CD14-positive monocyte (primary cell): ENCODE data around the gene MADCAM1. TPM values are rescaled to one million over a fixed set of nuclear protein-coding genes. Genes with fewer than 3 reads are reported as not detected.
A peak's percentile ranks its signal among the peaks of the same experiment; 100 is the strongest.

Source experiments
- DNase-seq, 3 donors: peaks; one replicate each; pipeline ENCODE4 v3.0.0-alpha.2; 2011 to 2022
- H2AFZ ChIP-seq: 2 replicates; pipeline ENCODE4 v1.6.0; 2012; ENCODE audit warnings: mild to moderate bottlenecking, low read depth, low read length, inconsistent platforms; ENCODE audit not compliant: insufficient read depth, poor library complexity, severe bottlenecking
- H3K27ac ChIP-seq, 2 donors: 1 replicate in 1 of 2; 2 replicates in 1 of 2; pipeline ENCODE4 v1.5.1; 2012 to 2013; ENCODE audit warnings: low read length in 2 of 2, control low read depth in 1 of 2, inconsistent platforms in 1 of 2, low read depth in 1 of 2, mild to moderate bottlenecking in 1 of 2
- H3K27me3 ChIP-seq, 2 donors: one replicate each; pipeline versions ENCODE4 v1.6.0 to v1.6.1; 2011 to 2013; ENCODE audit warnings: low read length in 2 of 2; ENCODE audit not compliant: control insufficient read depth in 2 of 2, insufficient read depth in 2 of 2
- H3K36me3 ChIP-seq, 2 donors: replicated peaks in 1 of 2; 1 replicate in 1 of 2; 2 replicates in 1 of 2; pipeline versions ENCODE4 v1.5.1 to v1.6.1; 2012 to 2013; ENCODE audit warnings: low read length in 2 of 2, control low read depth in 1 of 2, inconsistent platforms in 1 of 2, mild to moderate bottlenecking in 1 of 2; ENCODE audit not compliant: insufficient read depth in 2 of 2, control insufficient read depth in 1 of 2
- H3K4me1 ChIP-seq, 2 donors: 1 replicate in 1 of 2; 2 replicates in 1 of 2; pipeline versions ENCODE4 v1.5.1 to v1.6.1; 2012 to 2013; ENCODE audit warnings: low read length in 2 of 2, control low read depth in 1 of 2, inconsistent platforms in 1 of 2, mild to moderate bottlenecking in 1 of 2, moderate library complexity in 1 of 2; ENCODE audit not compliant: insufficient read depth in 2 of 2, control insufficient read depth in 1 of 2
- H3K4me2 ChIP-seq: replicated peaks from 2 replicates; pipeline ENCODE3; 2012; ENCODE audit warnings: low read length, moderate library complexity, mild to moderate bottlenecking; ENCODE audit not compliant: poor library complexity, severe bottlenecking; ENCODE audit errors: extremely low read depth
- H3K4me3 ChIP-seq, 3 experiments: fragments of 200-600 bp in 1 of 3; sonication (generic) in 1 of 3; replicated peaks in 1 of 3; 1 replicate in 2 of 3; 2 replicates in 1 of 3; pipeline ENCODE4 v1.5.1; 2011 to 2013; ENCODE audit warnings: low read length in 3 of 3, mild to moderate bottlenecking in 3 of 3, control low read depth in 2 of 3, low read depth in 2 of 3, inconsistent platforms in 1 of 3, moderate library complexity in 1 of 3
- H3K79me2 ChIP-seq: 2 replicates; pipeline ENCODE4 v1.6.0; 2012; ENCODE audit warnings: mild to moderate bottlenecking, control low read depth, inconsistent platforms, low read length, moderate library complexity; ENCODE audit not compliant: insufficient read depth
- H3K9ac ChIP-seq: 2 replicates; pipeline ENCODE4 v1.6.0; 2017; ENCODE audit warnings: low read length, mild to moderate bottlenecking; ENCODE audit not compliant: insufficient read depth, poor library complexity, severe bottlenecking
- H3K9me3 ChIP-seq, 2 donors: replicated peaks in 1 of 2; 1 replicate in 1 of 2; 2 replicates in 1 of 2; pipeline versions ENCODE4 v1.5.1 to v1.6.1; 2012 to 2013; ENCODE audit warnings: low read length in 2 of 2, control low read depth in 1 of 2; ENCODE audit not compliant: control insufficient read depth in 1 of 2, insufficient read depth in 1 of 2
- H4K20me1 ChIP-seq: 2 replicates; pipeline ENCODE4 v1.6.0; 2012; ENCODE audit warnings: mild to moderate bottlenecking, low read length, control low read depth, moderate library complexity; ENCODE audit not compliant: insufficient read depth
- H3K27ac Mint-ChIP-seq, 7 donors: one replicate each; pipeline ENCODE4 v1.8.0; 2020; ENCODE audit warnings: mild to moderate bottlenecking in 7 of 7, mixed read lengths in 7 of 7, moderate library complexity in 6 of 7, inconsistent platforms in 2 of 7
- H3K27me3 Mint-ChIP-seq, 3 donors: one replicate each; pipeline ENCODE4 v1.8.0; 2021 to 2022; ENCODE audit warnings: low read depth in 3 of 3, mild to moderate bottlenecking in 3 of 3, mixed read lengths in 3 of 3, moderate library complexity in 3 of 3, inconsistent platforms in 1 of 3
- H3K36me3 Mint-ChIP-seq, 2 donors: one replicate each; pipeline ENCODE4 v1.8.0; 2020; ENCODE audit warnings: mixed read lengths in 2 of 2, inconsistent platforms in 1 of 2, mild to moderate bottlenecking in 1 of 2
- H3K4me1 Mint-ChIP-seq: one replicate; pipeline ENCODE4 v1.8.0; 2020; ENCODE audit warnings: mild to moderate bottlenecking, mixed read lengths
- H3K4me3 Mint-ChIP-seq, 2 donors: one replicate each; pipeline ENCODE4 v1.8.0; 2020; ENCODE audit warnings: mild to moderate bottlenecking in 2 of 2, mixed read lengths in 2 of 2, moderate library complexity in 1 of 2
- H3K9me3 Mint-ChIP-seq, 7 donors: one replicate each; pipeline ENCODE4 v1.8.0; 2020 to 2022; ENCODE audit warnings: mixed read lengths in 7 of 7, mild to moderate bottlenecking in 6 of 7, moderate library complexity in 6 of 7, inconsistent platforms in 2 of 7
- WGBS: methylation state at CpG from one replicate; pipeline ENCODE4 v1.1.5; 2013; ENCODE audit warnings: missing lambda C conversion rate; ENCODE audit not compliant: insufficient coverage; 5-methylcytosine and 5-hydroxymethylcytosine counted together
- intact Hi-C, 2 donors: fragments of 100-400 bp; cut with micrococcal nuclease; formaldehyde crosslinking; loops; one replicate each; pipeline versions ENCODE4 v1.15.0 to v1.15.1; 2023
- polyA plus RNA-seq, 3 donors: library from polyadenylated mRNA; depleted of rRNA in 1 of 3; unstranded in 2 of 3; stranded (reverse) in 1 of 3; fragments of 300-500 nt in 2 of 3; fragments of >200 nt in 1 of 3; fragmentation: Illumina TruSeq in 2 of 3; gene quantifications; 1 replicate in 2 of 3; 2 replicates in 1 of 3; pipeline ENCODE4 v1.2.3, GENCODE V29; 2012 to 2021
- TF ChIP-seq, protein P1 (sequence below): fragments of 200-600 bp; IDR thresholded peaks from one replicate; pipeline ENCODE4 v1.8.0; 2022; ENCODE audit warnings: antibody characterized with exemption, mild to moderate bottlenecking

MADCAM1 gene
- polyA plus RNA-seq, 3 donors = 0.17 TPM; not detected in 2

DNA sequence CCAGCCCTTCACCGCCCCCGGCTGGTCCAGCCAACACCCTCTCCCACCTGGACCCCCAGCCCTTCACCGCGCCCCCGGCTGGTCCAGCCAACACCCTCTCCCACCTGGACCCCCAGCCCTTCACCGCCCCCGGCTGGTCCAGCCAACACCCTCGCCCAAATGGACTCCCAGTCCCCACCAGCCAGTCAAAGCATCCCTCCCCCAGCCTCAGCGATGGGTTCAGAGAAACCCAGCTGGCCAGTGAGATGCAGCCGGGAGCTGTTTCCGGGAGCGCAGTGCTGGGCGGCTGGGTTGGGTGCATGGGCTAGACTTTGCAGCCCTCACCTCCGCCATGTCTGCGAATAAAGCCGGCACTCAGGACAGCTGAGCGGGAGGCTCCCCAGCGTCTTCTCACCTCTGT lies 28.7 kb downstream of the MADCAM1 start:
- H3K36me3 Mint-ChIP-seq = no peaks in the 10 kb centered on the region

DNA sequence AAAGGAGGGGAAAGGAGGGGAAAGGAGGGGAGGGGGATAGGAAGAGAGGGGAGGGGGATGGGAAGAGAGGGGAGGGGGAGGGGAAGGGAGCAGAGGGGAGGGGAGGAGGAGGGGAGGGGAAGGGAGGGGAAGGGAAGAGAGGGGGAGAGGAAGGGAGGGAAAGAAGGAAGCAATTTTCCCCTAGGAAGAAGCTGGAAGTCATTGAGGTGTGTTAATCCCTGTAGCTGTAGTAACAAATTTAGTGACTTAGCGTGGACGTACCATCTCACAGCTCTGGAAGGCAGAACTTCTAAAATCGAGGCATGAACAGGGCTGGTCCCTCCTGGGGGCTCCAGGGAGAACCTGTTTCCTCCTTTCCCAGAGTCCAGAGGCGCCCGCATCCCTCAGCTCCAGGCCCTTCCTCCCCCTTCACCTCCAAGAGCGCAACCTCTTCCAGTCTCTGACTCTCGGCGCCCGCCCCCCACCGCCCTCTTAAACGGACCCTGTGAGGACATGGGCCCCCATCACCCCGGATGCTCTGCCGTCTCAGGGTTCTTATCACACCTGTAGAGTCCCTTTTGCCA lies 29.7 kb downstream of the MADCAM1 start:
- 83% methylated on average over 9 of the region's 13 CpGs for WGBS
- no peak overlapping the region for H3K4me2 ChIP-seq
- intact Hi-C loops = no loop called here
- Mint-ChIP-seq H3K4me1 (peaks cover 8% of the 10 kb centered on the region), H3K27ac (no peak overlapping the region), H3K27me3 (peaks cover 4 to 30% (median 13%) of the 10 kb centered on the region in 3 donors), H3K36me3 (no peaks in the 10 kb centered on the region), H3K4me3 (peak overlapping the region in 1 of 2 donors; percentile 21), H3K9me3 (peaks cover 0 to 16% (median 13%) of the 10 kb centered on the region in 7 donors)
- DNase-seq = no peak
- H3K4me1 ChIP-seq = peaks cover 5 to 6% of the 10 kb centered on the region in 2 donors
- peaks cover 0 to 4% of the 10 kb centered on the region in 2 donors for H3K9me3 ChIP-seq
- no peaks in the 10 kb centered on the region for H3K36me3 ChIP-seq
- H3K79me2 ChIP-seq = no peaks in the 10 kb centered on the region
- H3K27ac ChIP-seq = no peak overlapping the region
- H3K9ac ChIP-seq = no peak overlapping the region
- H3K27me3 ChIP-seq = peaks cover 0 to 2% of the 10 kb centered on the region in 2 donors
- no peak overlapping the region for H3K4me3 ChIP-seq
- no peaks in the 10 kb centered on the region for H4K20me1 ChIP-seq
- no peak overlapping the region for H2AFZ ChIP-seq
- TF ChIP-seq, protein P1, sequence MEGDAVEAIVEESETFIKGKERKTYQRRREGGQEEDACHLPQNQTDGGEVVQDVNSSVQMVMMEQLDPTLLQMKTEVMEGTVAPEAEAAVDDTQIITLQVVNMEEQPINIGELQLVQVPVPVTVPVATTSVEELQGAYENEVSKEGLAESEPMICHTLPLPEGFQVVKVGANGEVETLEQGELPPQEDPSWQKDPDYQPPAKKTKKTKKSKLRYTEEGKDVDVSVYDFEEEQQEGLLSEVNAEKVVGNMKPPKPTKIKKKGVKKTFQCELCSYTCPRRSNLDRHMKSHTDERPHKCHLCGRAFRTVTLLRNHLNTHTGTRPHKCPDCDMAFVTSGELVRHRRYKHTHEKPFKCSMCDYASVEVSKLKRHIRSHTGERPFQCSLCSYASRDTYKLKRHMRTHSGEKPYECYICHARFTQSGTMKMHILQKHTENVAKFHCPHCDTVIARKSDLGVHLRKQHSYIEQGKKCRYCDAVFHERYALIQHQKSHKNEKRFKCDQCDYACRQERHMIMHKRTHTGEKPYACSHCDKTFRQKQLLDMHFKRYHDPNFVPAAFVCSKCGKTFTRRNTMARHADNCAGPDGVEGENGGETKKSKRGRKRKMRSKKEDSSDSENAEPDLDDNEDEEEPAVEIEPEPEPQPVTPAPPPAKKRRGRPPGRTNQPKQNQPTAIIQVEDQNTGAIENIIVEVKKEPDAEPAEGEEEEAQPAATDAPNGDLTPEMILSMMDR = no peak

More for the DNA sequence above, 28.7 kb downstream of the MADCAM1 start:
- H3K4me3 Mint-ChIP-seq = no peak overlapping the region
- H3K27ac Mint-ChIP-seq = no peak overlapping the region
- TF ChIP-seq, protein P1 = no peak
- intact Hi-C loops = no loop called here
- Histone ChIP-seq H3K4me1 (no peaks in the 10 kb centered on the region), H3K27me3 (peaks cover 0 to 2% of the 10 kb centered on the region in 2 donors), H3K27ac (no peak overlapping the region), H3K4me3 (no peak overlapping the region), H3K36me3 (no peaks in the 10 kb centered on the region), H2AFZ (no peak overlapping the region), H4K20me1 (no peaks in the 10 kb centered on the region), H3K4me2 (no peak overlapping the region), H3K9me3 (peaks cover 0 to 4% of the 10 kb centered on the region in 2 donors), H3K9ac (no peak overlapping the region), H3K79me2 (no peaks in the 10 kb centered on the region)
- no peak for DNase-seq
- H3K27me3 Mint-ChIP-seq = peaks cover 4 to 31% (median 18%) of the 10 kb centered on the region in 3 donors
- 84% methylated on average over 11 of the region's 18 CpGs for WGBS
- peaks cover 0 to 20% (median 14%) of the 10 kb centered on the region in 7 donors for H3K9me3 Mint-ChIP-seq
- H3K4me1 Mint-ChIP-seq = peaks cover 3% of the 10 kb centered on the region
